ENCODE measurements around the gene ANGEL1.

- TF ChIP-seq YY1 (IDR thresholded peaks at IDR 0.05; ENCODE audit: low read depth) (no peak), CEBPB (IDR thresholded peaks at IDR 0.05) (no peak), TEAD4 (IDR thresholded peaks at IDR 0.05) (no peak), RAD21 (IDR thresholded peaks at IDR 0.05; ENCODE audit: low read depth) (no peak), EP300 (IDR thresholded peaks at IDR 0.05; ENCODE audit: borderline replicate concordance) (no peak), TAF1 (IDR thresholded peaks at IDR 0.05; ENCODE audit: low read depth) (no peak), TCF12 (IDR thresholded peaks at IDR 0.05; ENCODE audit: low read depth) (no peak), FOXM1 (IDR thresholded peaks at IDR 0.05; ENCODE audit: borderline replicate concordance, low read depth) (no peak), USF1 (IDR thresholded peaks at IDR 0.05) (no peak), EGR1 (IDR thresholded peaks at IDR 0.05) (no peak)
- TF ChIP-seq, protein P1, sequence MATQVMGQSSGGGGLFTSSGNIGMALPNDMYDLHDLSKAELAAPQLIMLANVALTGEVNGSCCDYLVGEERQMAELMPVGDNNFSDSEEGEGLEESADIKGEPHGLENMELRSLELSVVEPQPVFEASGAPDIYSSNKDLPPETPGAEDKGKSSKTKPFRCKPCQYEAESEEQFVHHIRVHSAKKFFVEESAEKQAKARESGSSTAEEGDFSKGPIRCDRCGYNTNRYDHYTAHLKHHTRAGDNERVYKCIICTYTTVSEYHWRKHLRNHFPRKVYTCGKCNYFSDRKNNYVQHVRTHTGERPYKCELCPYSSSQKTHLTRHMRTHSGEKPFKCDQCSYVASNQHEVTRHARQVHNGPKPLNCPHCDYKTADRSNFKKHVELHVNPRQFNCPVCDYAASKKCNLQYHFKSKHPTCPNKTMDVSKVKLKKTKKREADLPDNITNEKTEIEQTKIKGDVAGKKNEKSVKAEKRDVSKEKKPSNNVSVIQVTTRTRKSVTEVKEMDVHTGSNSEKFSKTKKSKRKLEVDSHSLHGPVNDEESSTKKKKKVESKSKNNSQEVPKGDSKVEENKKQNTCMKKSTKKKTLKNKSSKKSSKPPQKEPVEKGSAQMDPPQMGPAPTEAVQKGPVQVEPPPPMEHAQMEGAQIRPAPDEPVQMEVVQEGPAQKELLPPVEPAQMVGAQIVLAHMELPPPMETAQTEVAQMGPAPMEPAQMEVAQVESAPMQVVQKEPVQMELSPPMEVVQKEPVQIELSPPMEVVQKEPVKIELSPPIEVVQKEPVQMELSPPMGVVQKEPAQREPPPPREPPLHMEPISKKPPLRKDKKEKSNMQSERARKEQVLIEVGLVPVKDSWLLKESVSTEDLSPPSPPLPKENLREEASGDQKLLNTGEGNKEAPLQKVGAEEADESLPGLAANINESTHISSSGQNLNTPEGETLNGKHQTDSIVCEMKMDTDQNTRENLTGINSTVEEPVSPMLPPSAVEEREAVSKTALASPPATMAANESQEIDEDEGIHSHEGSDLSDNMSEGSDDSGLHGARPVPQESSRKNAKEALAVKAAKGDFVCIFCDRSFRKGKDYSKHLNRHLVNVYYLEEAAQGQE (IDR thresholded peaks at IDR 0.05; ENCODE audit: low read depth): no peak
- TF ChIP-seq, protein P2, sequence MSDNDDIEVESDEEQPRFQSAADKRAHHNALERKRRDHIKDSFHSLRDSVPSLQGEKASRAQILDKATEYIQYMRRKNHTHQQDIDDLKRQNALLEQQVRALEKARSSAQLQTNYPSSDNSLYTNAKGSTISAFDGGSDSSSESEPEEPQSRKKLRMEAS (IDR thresholded peaks at IDR 0.05): no peak
These were observed 49.3 kb downstream of the ANGEL1 start for GRCh38 chr14:76763096-76764041.
